IMR-90 (cell line): Measurements from ENCODE around the gene MRPL47. TPM values are rescaled to one million over a fixed set of nuclear protein-coding genes. Genes with fewer than 3 reads are reported as not detected.
A peak's percentile ranks its signal among the peaks of the same experiment; 100 is the strongest.

Source experiments
- ATAC-seq: fragments of 200-7000 bp; cut with Tn5 transposase; 2 replicates; pipeline ENCODE4 v1.9.1; 2020; ENCODE audit warnings: low read depth, mild to moderate bottlenecking, moderate library complexity
- Bru-seq: library from RNA; stranded (reverse); fragments of 400-500 nt; gene quantifications from one replicate; lab custom pipeline; 2021; lab: Mats Ljungman, UMichigan
- BruChase-seq, 2 experiments: library from RNA; stranded (reverse); fragments of 400-500 nt; gene quantifications; one replicate each; lab custom pipeline; 2021; lab: Mats Ljungman, UMichigan
- BruUV-seq: library from RNA; stranded (reverse); fragments of 400-500 nt; replicated peaks from 2 replicates; lab custom pipeline; 2021; lab: Mats Ljungman, UMichigan
- CTCF ChIA-PET: fragments of 300-600 bp; formaldehyde crosslinking; extraction: SDS; loops from one replicate; lab custom pipeline; 2021; ENCODE audit warnings: antibody characterized with exemption; lab: Yijun Ruan, JAX
- POLR2A ChIA-PET: fragments of 300-600 bp; sonication (Branson Sonifier 250); formaldehyde crosslinking; loops from one replicate; lab custom pipeline; 2022; ENCODE audit warnings: antibody characterized with exemption; ENCODE audit not compliant: unreplicated experiment; lab: Charles Lee
- DNase-seq: peaks from one replicate; pipeline ENCODE4 v3.0.0; 2013
- H2AFZ ChIP-seq: replicated peaks from 2 replicates; pipeline ENCODE3; 2013; ENCODE audit warnings: low read length, mild to moderate bottlenecking; ENCODE audit not compliant: poor library complexity
- H2AK5ac ChIP-seq: 2 replicates; pipeline ENCODE4 v1.6.1; 2013; ENCODE audit warnings: low read depth, low read length, inconsistent platforms
- H2AK9ac ChIP-seq: replicated peaks from 2 replicates; pipeline ENCODE3; 2013; ENCODE audit warnings: mild to moderate bottlenecking, low read depth, low read length, moderate library complexity; ENCODE audit not compliant: poor library complexity
- H2BK120ac ChIP-seq: 2 replicates; pipeline ENCODE4 v1.6.1; 2013; ENCODE audit warnings: low read depth, low read length, inconsistent platforms
- H2BK15ac ChIP-seq: 3 replicates; pipeline ENCODE4 v1.6.1; 2013; ENCODE audit warnings: low read depth, low read length, inconsistent platforms
- H2BK20ac ChIP-seq: 2 replicates; pipeline ENCODE4 v1.6.1; 2013; ENCODE audit warnings: low read depth, mild to moderate bottlenecking, inconsistent platforms, low read length, moderate library complexity
- H2BK5ac ChIP-seq: 2 replicates; pipeline ENCODE4 v1.6.1; 2013; ENCODE audit warnings: mild to moderate bottlenecking, low read depth, low read length, inconsistent platforms; ENCODE audit not compliant: poor library complexity, severe bottlenecking
- H3K14ac ChIP-seq: replicated peaks from 2 replicates; pipeline ENCODE4 v1.6.1; 2013; ENCODE audit warnings: low read depth, low read length, inconsistent platforms
- H3K18ac ChIP-seq: 2 replicates; pipeline ENCODE4 v1.6.1; 2013; ENCODE audit warnings: low read depth, low read length, control low read depth
- H3K23ac ChIP-seq: 2 replicates; pipeline ENCODE4 v1.6.1; 2013; ENCODE audit warnings: low read depth, low read length, inconsistent platforms
- H3K27ac ChIP-seq: 2 replicates; pipeline ENCODE4 v1.5.1; 2013; ENCODE audit warnings: mild to moderate bottlenecking, control low read depth, low read length; ENCODE audit not compliant: insufficient read depth
- H3K27me3 ChIP-seq: 2 replicates; pipeline ENCODE4 v1.6.1; 2013; ENCODE audit warnings: low read length; ENCODE audit not compliant: control insufficient read depth, insufficient read depth
- H3K36me3 ChIP-seq: 2 replicates; pipeline ENCODE4 v1.6.1; 2013; ENCODE audit warnings: low read length, mixed read lengths; ENCODE audit not compliant: control insufficient read depth, insufficient read depth
- H3K4ac ChIP-seq: 2 replicates; pipeline ENCODE4 v1.6.1; 2013; ENCODE audit warnings: low read depth, low read length, inconsistent platforms
- H3K4me1 ChIP-seq: 2 replicates; pipeline ENCODE4 v1.6.1; 2013; ENCODE audit warnings: low read length, mixed read lengths; ENCODE audit not compliant: control insufficient read depth, insufficient read depth
- H3K4me2 ChIP-seq: 2 replicates; pipeline ENCODE4 v1.6.1; 2013; ENCODE audit warnings: low read depth, mild to moderate bottlenecking, control low read depth, low read length, moderate library complexity
- H3K4me3 ChIP-seq: 2 replicates; pipeline ENCODE4 v1.5.1; 2013; ENCODE audit warnings: low read depth, mild to moderate bottlenecking, control low read depth, low read length, moderate library complexity; ENCODE audit not compliant: insufficient read depth
- H3K56ac ChIP-seq: 2 replicates; pipeline ENCODE4 v1.6.1; 2013; ENCODE audit warnings: low read length, inconsistent platforms; ENCODE audit not compliant: insufficient read depth; ENCODE audit errors: extremely low read depth
- H3K79me1 ChIP-seq, 2 experiments: 2 replicates each; pipeline ENCODE4 v1.6.1; 2013; ENCODE audit warnings: low read length in 2 of 2, inconsistent platforms in 1 of 2, low read depth in 1 of 2
- H3K9ac ChIP-seq: 2 replicates; pipeline ENCODE4 v1.6.1; 2013; ENCODE audit warnings: low read depth, low read length, control low read depth
- H3K9me1 ChIP-seq: 2 replicates; pipeline ENCODE4 v1.6.1; 2013; ENCODE audit warnings: low read length, inconsistent platforms; ENCODE audit not compliant: insufficient read depth
- H3K9me3 ChIP-seq: 2 replicates; pipeline ENCODE4 v1.6.1; 2013; ENCODE audit warnings: low read length; ENCODE audit not compliant: control insufficient read depth, insufficient read depth
- H4K20me1 ChIP-seq: 2 replicates; pipeline ENCODE4 v1.6.1; 2013; ENCODE audit warnings: low read length, inconsistent platforms; ENCODE audit not compliant: insufficient read depth
- H4K5ac ChIP-seq: 2 replicates; pipeline ENCODE4 v1.6.1; 2013; ENCODE audit warnings: mild to moderate bottlenecking, low read depth, low read length, control low read depth
- H4K8ac ChIP-seq, 2 experiments: 2 replicates each; pipeline ENCODE4 v1.6.1; 2013; ENCODE audit warnings: low read depth in 2 of 2, low read length in 2 of 2, control low read depth in 1 of 2, inconsistent platforms in 1 of 2
- H4K91ac ChIP-seq: 2 replicates; pipeline ENCODE4 v1.6.1; 2013; ENCODE audit warnings: low read depth, low read length, inconsistent platforms; ENCODE audit not compliant: insufficient read depth
- BHLHE40 ChIP-seq: fragments of 150-350 bp; IDR thresholded peaks from 2 replicates; pipeline ENCODE4 v1.6.1; 2016; ENCODE audit warnings: mild to moderate bottlenecking, low read depth, low read length
- CEBPB ChIP-seq: IDR thresholded peaks from 2 replicates; pipeline ENCODE4 v1.6.1; 2012; ENCODE audit warnings: low read depth, low read length, improper control_type of control experiment
- CHD1 ChIP-seq: IDR thresholded peaks from 2 replicates; pipeline ENCODE4 v1.6.1; 2012; ENCODE audit warnings: low read depth, low read length, improper control_type of control experiment
- MAZ ChIP-seq: IDR thresholded peaks from 2 replicates; pipeline ENCODE4 v1.6.1; 2012; ENCODE audit warnings: low read depth, mild to moderate bottlenecking, low read length, improper control_type of control experiment, moderate library complexity, borderline replicate concordance
- MXI1 ChIP-seq: IDR thresholded peaks from 2 replicates; pipeline ENCODE4 v1.6.1; 2012; ENCODE audit warnings: low read depth, mild to moderate bottlenecking, low read length, moderate library complexity, borderline replicate concordance
- RAD21 ChIP-seq: IDR thresholded peaks from 2 replicates; pipeline ENCODE4 v1.6.1; 2012; ENCODE audit warnings: low read length, improper control_type of control experiment
- RCOR1 ChIP-seq: IDR thresholded peaks from 2 replicates; pipeline ENCODE4 v1.6.1; 2012; ENCODE audit warnings: mild to moderate bottlenecking, low read length, improper control_type of control experiment; ENCODE audit not compliant: insufficient replicate concordance
- RFX5 ChIP-seq: IDR thresholded peaks from 2 replicates; pipeline ENCODE4 v1.8.0; 2012; ENCODE audit warnings: low read depth, mild to moderate bottlenecking, low read length, moderate library complexity
- SMC3 ChIP-seq: fragments of 150-350 bp; IDR thresholded peaks from 2 replicates; pipeline ENCODE4 v1.6.1; 2016; ENCODE audit warnings: low read depth, mild to moderate bottlenecking, antibody characterized with exemption, low read length, moderate library complexity
- USF2 ChIP-seq: fragments of 150-350 bp; IDR thresholded peaks from 2 replicates; pipeline ENCODE4 v1.6.1; 2017; ENCODE audit warnings: mild to moderate bottlenecking, antibody characterized with exemption, low read length, low read depth
- WGBS, 2 experiments: methylation state at CpG; one replicate each; pipeline versions ENCODE4 v1.1.5 to v1.1.7; 2013; ENCODE audit warnings: missing lambda C conversion rate in 2 of 2; ENCODE audit not compliant: insufficient read length in 1 of 2; ENCODE audit errors: extremely low coverage in 2 of 2; 5-methylcytosine and 5-hydroxymethylcytosine counted together
- dilution Hi-C: fragments of 300-500 bp; cut with HindIII; formaldehyde crosslinking; loops from one replicate; pipeline ENCODE4 v1.14.3; 2018; ENCODE audit warnings: low sequenced_read_pairs; ENCODE audit not compliant: unreplicated experiment
- in situ Hi-C: fragments of 300-500 bp; cut with MboI; formaldehyde crosslinking; loops from 3 replicates; pipeline ENCODE4 v1.14.3; 2019; ENCODE audit warnings: low sequenced_read_pairs, inconsistent platforms, mixed read lengths
- intact Hi-C: fragments of 100-400 bp; cut with micrococcal nuclease; formaldehyde crosslinking; loops from 2 replicates; pipeline ENCODE4 v1.10.0; 2022
- long read RNA-seq: library from polyadenylated mRNA; unstranded; transcript quantifications from one replicate; pipeline ENCODE4 v2.0.0, GENCODE V29; 2021; ENCODE audit not compliant: unreplicated experiment
- polyA plus RNA-seq, 3 experiments: library from polyadenylated mRNA; depleted of rRNA; stranded (reverse); fragments of >200 nt; gene quantifications; 2 replicates each; pipeline ENCODE4 v1.2.3, GENCODE V29; 2012; ENCODE audit warnings: low replicate concordance in 1 of 3
- total RNA-seq: library from RNA; depleted of rRNA; stranded (reverse); fragments of >200 nt; gene quantifications from 2 replicates; pipeline ENCODE4 v1.2.3, GENCODE V29; 2012; rRNA removed
- TF ChIP-seq, protein P1 (sequence below): conservative IDR thresholded peaks from 2 replicates; pipeline ENCODE4 v1.5.1; 2012; ENCODE audit warnings: mild to moderate bottlenecking, low read depth, low read length, improper control_type of control experiment

MRPL47 gene
- total RNA-seq: 41.4 and 47.2 TPM in 2 replicates
- polyA plus RNA-seq (2012; rRNA removed): 43.3 and 43.7 TPM in 2 replicates
- 6.6 and 12.2 TPM in 2 replicates for polyA plus RNA-seq (2012; cell fraction: cytosol; rRNA removed)
- 1.0 and 16.5 TPM in 2 replicates for polyA plus RNA-seq (2012; cell fraction: nucleus; rRNA removed; ENCODE audit: low replicate concordance)
- percentile 84 among the genes with signal in this experiment for Bru-seq, nascent RNA
- percentile 66 among the genes with signal in this experiment for BruChase-seq, experiment 1, labeled RNA remaining after a 6-hour chase
- BruChase-seq, experiment 2, labeled RNA remaining after a 2-hour chase: percentile 56 among the genes with signal in this experiment
- long read RNA-seq, transcript MRPL47-203 (7 exons, 1,370 nt): major isoform, 33 of 43 reads
- long read RNA-seq, partial matches to known transcripts: 7 of 43 reads
- long read RNA-seq, other reads (novel, unspliced or antisense): 2 of 43 reads

GRCh38 chr3:179604321-179605078 is at the start of gene MRPL47, which contains the start of gene NDUFB5:
MRPL47 (minus strand) TSS chr3:179604638; CDS start chr3:179604624, 14 bp downstream.
NDUFB5 (plus strand) TSS chr3:179604794; CDS start chr3:179604816, 22 bp downstream.
- no peaks in the 10 kb centered on the region for H3K9me3 ChIP-seq
- no CpG with 5 or more reads among the region's 45 CpGs for WGBS, 2 experiments
- peak within 1 kb of the TSS; percentile 95 for H3K56ac ChIP-seq
- in situ Hi-C loops (no loop called here), intact Hi-C loops (loop anchor here (1.0 kb wide), 1 partner anchor 109 kb away; no protein-coding TSS in a partner anchor), dilution Hi-C loops (no loop called here)
- no TSS peak for BruUV-seq
- H2AFZ ChIP-seq: peak within 1 kb of the TSS; percentile 97
- peak within 1 kb of the TSS; percentile 59 for H2AK5ac ChIP-seq
- H3K18ac ChIP-seq: peak within 1 kb of the TSS; percentile 56
- peak within 1 kb of the TSS; percentile 92 for H3K27ac ChIP-seq
- H2AK9ac ChIP-seq: peak within 1 kb of the TSS; percentile 89
- H4K8ac ChIP-seq: peak within 1 kb of the TSS; percentile 70 to 99
- H3K9me1 ChIP-seq: peaks cover 3% of the 10 kb centered on the region; the same call in 1 of the 2 replicates
- H3K36me3 ChIP-seq: peaks cover 14% of the 10 kb centered on the region
- H3K4me2 ChIP-seq: peak within 1 kb of the TSS; percentile 99
- peak within 1 kb of the TSS; percentile 98 for H3K23ac ChIP-seq
- H3K4me1 ChIP-seq: no peaks in the 10 kb centered on the region; the same call in 1 of the 2 replicates
- H3K4ac ChIP-seq: peak within 1 kb of the TSS; percentile 95
- peak within 1 kb of the TSS; percentile 96 for H3K14ac ChIP-seq
- no peak within 1 kb of the TSS for H2BK20ac ChIP-seq
- peak; percentile 100 for ATAC-seq
- peak within 1 kb of the TSS; percentile 85 for H3K4me3 ChIP-seq
- H2BK15ac ChIP-seq: no peak within 1 kb of the TSS; the same call in 2 of the 3 replicates
- H3K27me3 ChIP-seq: no peaks in the 10 kb centered on the region
- ChIA-PET POLR2A (interaction anchor here (0.6 to 0.9 kb wide), 2 partner anchors 16 to 45 kb away, joined by 3 read pairs; no protein-coding TSS in a partner anchor), CTCF (interaction anchor here (0.6 kb wide), 1 partner anchor 1352 kb away, joined by 3 read pairs; no protein-coding TSS in a partner anchor)
- DNase-seq: peak; percentile 97
- peak within 1 kb of the TSS; percentile 95 for H3K9ac ChIP-seq
- peak within 1 kb of the TSS; percentile 92 for H4K91ac ChIP-seq
- peak within 1 kb of the TSS; percentile 84 for H2BK5ac ChIP-seq
- H4K20me1 ChIP-seq: no peaks in the 10 kb centered on the region
- peaks cover 15 to 20% of the 10 kb centered on the region in 2 experiments for H3K79me1 ChIP-seq
- H2BK120ac ChIP-seq: peak within 1 kb of the TSS; percentile 71
- peak within 1 kb of the TSS; percentile 84 for H4K5ac ChIP-seq
- TF ChIP-seq, protein P1, sequence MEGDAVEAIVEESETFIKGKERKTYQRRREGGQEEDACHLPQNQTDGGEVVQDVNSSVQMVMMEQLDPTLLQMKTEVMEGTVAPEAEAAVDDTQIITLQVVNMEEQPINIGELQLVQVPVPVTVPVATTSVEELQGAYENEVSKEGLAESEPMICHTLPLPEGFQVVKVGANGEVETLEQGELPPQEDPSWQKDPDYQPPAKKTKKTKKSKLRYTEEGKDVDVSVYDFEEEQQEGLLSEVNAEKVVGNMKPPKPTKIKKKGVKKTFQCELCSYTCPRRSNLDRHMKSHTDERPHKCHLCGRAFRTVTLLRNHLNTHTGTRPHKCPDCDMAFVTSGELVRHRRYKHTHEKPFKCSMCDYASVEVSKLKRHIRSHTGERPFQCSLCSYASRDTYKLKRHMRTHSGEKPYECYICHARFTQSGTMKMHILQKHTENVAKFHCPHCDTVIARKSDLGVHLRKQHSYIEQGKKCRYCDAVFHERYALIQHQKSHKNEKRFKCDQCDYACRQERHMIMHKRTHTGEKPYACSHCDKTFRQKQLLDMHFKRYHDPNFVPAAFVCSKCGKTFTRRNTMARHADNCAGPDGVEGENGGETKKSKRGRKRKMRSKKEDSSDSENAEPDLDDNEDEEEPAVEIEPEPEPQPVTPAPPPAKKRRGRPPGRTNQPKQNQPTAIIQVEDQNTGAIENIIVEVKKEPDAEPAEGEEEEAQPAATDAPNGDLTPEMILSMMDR: no peak
- TF ChIP-seq RCOR1 (no peak), MAZ (no peak), CHD1 (peak; percentile 96), MXI1 (peak; percentile 54; the same call in 1 of the 2 replicates), RFX5 (no peak), USF2 (no peak; the same call in 1 of the 2 replicates), BHLHE40 (no peak), CEBPB (no peak), RAD21 (no peak), SMC3 (no peak)
